NT2/D1 (cell line): ENCODE data around the gene C5.

Source experiments
- SUZ12 ChIP-seq: IDR thresholded peaks from 2 replicates; pipeline ENCODE4 v1.6.1; 2011; ENCODE audit not compliant: insufficient read length, insufficient read depth; ENCODE audit errors: extremely low read depth
- YY1 ChIP-seq: IDR thresholded peaks from 2 replicates; pipeline ENCODE4 v1.6.1; 2011; ENCODE audit not compliant: insufficient read length, insufficient read depth

DNA sequence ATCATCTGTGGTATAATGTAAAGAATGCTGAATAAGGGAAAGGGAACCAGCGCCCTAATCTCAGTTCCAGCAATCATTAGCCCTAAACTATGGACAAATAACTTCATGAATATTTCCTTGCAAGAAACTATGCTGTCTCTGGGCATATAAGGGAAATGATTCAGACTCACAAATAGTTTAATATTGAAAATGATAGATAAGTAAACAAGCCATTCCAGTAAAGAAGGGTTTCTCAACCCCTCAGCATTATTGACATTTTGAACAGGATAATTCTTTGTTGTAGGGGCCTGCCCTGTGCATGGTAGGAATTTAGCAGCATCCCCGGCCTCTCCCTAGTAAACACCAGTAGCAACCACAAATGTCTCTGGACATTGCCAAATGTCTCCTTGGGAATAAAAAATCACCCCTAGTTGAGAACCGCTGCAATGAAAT, 23.8 kb downstream of the C5 start:
- no peak for TF ChIP-seq YY1
- TF ChIP-seq SUZ12, result no peak
